GM10847 (cell line): ENCODE results near the gene PODXL2.

Experiments used
- POLR2A ChIP-seq: IDR thresholded peaks from 2 replicates; pipeline ENCODE4 v1.6.1; 2011; ENCODE audit not compliant: insufficient read length; ENCODE audit errors: extremely low read depth

The PODXL2 gene

GRCh38 chr3:127597020-127597771, 31.8 kb upstream of the PODXL2 start:
- no peak for TF ChIP-seq POLR2A

GRCh38 chr3:127598841-127599570, 30.0 kb upstream of the PODXL2 start:
- TF ChIP-seq POLR2A: no peak

- TF ChIP-seq POLR2A: no peak
Observed at GRCh38 chr3:127600749-127601456, 28.1 kb upstream of the PODXL2 start.

- TF ChIP-seq POLR2A: no peak
Observed at GRCh38 chr3:127604035-127604434, 24.9 kb upstream of the PODXL2 start.

GRCh38 chr3:127604546-127605165, 24.3 kb upstream of the PODXL2 start:
- no peak for TF ChIP-seq POLR2A

- TF ChIP-seq POLR2A: no peak
Observed at GRCh38 chr3:127606086-127606805, 22.7 kb upstream of the PODXL2 start.

DNA sequence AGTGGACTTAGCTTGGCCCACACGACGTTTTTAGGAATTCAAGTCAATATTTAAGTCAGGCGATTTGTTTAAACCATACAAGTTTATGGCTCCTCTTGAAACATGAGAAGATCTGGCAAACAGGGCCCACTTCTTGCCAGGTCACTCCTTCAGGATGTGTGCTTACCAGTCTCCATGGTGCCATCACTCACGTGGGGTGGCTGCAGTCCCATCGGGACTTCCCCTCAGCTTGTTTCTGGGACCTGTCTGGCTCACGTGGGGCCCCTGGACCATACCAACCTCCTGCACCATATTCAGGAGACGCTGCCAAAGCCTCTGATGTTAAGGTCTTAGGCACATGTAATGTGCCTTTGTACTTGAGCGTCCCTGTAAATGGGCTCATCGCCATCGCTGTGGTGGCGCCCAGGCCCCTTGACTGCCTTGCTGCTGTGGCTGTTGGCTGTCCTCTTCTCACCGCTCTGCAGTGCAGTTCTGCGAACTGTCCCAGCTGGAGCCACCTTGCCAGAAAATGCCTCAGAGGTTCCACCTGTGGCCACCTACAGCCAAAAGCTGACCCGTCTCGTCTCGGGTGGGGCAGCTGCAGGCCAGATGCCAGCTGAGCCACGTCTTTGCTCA, 21.9 kb upstream of the PODXL2 start:
- no peak for TF ChIP-seq POLR2A

DNA sequence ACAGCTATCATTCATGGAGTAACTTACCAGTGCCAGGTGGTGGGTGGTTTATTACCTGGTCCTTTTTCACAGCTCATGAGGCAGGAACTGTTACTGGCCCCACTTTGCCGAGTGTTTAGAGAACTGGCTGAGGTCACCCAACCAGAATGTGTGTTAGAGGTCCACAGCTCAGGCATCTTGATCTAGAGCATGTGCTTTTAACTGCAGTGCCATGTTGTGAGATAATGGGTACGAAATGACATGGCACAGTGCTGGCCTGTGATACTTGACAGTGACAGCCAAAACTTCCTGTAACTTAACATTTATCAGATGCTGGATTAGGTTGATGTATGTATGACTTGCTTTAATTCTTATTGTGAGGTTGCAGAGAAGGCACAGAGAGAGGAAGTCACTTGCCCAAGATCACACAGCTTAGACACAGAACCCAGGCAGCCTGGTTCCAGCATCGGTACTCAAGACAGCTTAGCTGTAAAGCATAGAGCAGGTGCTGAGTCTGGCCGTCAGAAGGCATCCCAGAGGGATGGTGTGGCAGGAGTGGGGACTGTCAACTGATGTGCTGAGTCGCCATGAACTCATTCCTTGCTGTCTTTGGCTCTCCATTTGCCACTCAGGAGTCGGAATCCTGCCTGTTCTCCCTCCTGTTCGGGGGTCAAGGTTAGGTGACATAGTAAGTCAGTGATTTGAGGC, 21.2 kb upstream of the PODXL2 start:
- no peak for TF ChIP-seq POLR2A

DNA sequence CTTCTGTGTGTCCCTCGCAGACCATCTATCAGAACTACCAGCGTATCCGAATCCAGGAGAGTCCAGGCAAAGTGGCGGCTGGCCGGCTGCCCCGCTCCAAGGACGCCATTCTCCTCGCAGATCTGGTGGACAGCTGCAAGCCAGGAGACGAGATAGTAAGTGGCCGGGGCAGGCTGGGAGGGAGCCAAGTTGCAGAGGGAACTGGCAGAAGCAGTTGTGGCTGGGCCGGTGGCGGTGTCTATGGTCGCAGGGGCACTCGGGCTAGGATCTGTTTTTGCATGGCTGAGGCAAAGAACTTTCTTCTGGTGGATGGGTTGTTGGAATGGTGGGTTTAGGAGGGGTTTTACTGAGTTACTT, 20.6 kb upstream of the PODXL2 start:
- TF ChIP-seq POLR2A: no peak

DNA sequence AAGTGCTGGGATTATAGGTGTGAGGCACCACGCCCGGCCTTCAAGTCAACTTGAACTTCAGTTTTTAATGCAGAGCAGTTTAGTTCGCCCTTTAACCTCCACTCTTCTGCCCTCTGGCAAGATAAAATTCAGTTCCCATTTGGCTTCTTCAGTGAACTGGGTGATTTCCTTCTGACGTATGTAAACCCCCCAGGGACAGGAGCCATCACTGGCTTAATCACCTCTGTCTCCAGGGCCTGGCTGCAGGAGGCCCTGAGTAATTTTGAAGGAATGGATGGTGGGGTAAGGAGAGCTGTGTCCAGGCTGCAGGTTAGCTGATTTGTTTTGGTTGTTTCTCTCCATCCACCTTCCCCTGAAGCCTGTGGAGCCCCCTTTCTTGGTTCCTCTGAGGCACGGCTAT, 18.9 kb upstream of the PODXL2 start:
- TF ChIP-seq POLR2A: no peak

GRCh38 chr3:127611251-127611650, 17.7 kb upstream of the PODXL2 start:
- no peak for TF ChIP-seq POLR2A

DNA sequence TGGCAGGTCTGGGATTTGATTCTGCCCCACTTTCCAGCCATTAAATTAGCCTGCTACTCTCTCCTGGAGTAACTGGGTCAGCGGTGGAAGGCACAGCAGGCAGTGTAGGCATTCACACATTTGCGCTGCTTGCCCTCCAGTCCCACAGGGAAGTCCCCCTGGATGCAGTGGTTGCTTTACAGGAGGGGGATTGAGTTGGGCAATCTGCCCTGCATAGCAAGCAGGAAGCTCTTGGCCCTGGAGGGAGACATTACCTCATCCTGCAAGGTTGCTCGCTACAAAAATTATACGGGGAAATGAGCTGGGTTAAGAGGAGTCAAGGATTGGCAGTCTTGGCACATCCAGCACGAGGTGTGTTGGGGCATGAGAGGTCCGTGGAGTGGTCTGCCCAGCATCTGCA, 16.0 kb upstream of the PODXL2 start:
- no peak for TF ChIP-seq POLR2A

DNA sequence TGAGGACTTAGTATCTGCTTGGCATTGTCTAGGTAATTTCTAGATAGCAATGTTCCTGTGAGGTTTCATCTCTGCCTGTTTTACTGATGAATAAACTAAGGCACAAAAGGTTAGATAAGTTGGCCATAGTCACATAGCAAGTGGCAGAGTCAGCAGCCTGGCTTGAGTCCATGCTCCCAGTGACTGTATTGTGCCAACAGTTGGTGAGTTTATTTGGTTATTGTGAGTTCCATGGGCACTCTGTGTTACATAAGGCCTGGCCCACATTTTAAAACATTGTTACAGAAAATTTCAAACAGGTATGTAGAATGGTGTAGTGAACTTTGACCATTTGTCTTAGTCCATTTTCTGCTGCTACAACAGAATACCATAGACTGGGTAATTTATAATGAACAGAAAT, 15.6 kb upstream of the PODXL2 start:
- no peak for TF ChIP-seq POLR2A
